ENCODE results near the gene TENT4A.

The TENT4A gene

GRCh38 chr5:6728795-6729183 is 15.6 kb downstream of the TENT4A start:
- intact Hi-C loops (cut with DNase I; ENCODE audit: low total_unique reads), result no loop called here
- H3K9me3 ChIP-seq, result no peaks in the 10 kb centered on the region
- peaks cover 0 to 92% (median 51%) of the 10 kb centered on the region in 4 donors for H3K4me1 ChIP-seq
- no peak for DNase-seq
- H3K27me3 ChIP-seq, result no peaks in the 10 kb centered on the region
- no peak overlapping the region for H3K27ac ChIP-seq
- H3K4me3 ChIP-seq, result no peak overlapping the region
- no peaks in the 10 kb centered on the region for H3K36me3 ChIP-seq
- TF ChIP-seq CTCF (IDR thresholded peaks at IDR 0.05), result no peak

DNA sequence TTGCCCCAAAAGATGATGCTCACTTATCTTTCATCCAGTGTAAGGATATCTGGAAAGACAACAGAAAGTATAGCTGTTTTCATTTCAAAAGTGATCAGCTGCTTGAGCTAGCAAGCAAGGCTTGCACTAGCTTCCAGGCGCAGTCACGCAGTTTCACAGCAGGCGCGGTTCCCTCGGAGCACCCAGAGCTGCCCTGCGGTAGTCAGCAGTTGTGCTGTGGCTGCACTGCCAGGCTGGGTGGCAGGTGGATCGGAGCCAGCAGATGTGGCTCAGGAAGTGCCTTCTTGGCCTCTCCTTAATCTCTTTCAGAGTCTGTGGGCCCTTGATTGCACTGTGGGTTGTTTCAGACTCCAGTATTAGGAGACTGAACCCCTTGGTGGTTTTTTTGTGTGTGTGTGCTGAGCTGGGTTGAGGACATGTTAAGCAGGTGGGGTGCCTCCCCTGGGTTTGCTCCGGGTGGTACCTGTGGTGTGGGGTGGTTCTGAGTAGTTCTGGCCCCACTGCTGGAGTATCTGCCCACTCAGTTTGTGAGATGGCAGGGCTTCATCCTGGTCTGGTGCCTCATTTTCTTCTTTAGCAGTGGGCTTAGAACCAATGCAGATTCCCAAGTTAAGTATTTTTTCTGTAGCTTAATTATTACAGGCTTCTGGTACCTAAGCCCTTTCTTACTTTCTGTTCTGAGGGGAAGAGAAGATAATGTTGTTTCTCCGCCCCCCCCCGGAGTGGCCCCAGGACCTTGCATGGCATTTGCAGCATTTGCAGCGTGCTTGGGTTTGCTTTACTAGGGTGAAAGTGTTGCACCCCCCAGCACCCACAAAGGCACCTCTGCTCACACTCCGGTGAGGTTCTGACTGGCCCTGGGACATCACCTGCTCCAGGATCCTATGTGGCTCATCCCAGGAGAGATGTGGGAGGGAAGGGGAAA is 16.4 kb downstream of the TENT4A start:
- DNase-seq, result peak in 1 of 2 donors; percentile 67
- H3K36me3 ChIP-seq, result no peaks in the 10 kb centered on the region
- H3K9me3 ChIP-seq, result no peaks in the 10 kb centered on the region
- TF ChIP-seq CTCF (IDR thresholded peaks at IDR 0.05), result no peak
- no peak overlapping the region for H3K4me3 ChIP-seq
- intact Hi-C loops (cut with DNase I; ENCODE audit: low total_unique reads), result no loop called here
- H3K27me3 ChIP-seq, result no peaks in the 10 kb centered on the region
- peaks cover 0 to 96% (median 57%) of the 10 kb centered on the region in 4 donors for H3K4me1 ChIP-seq
- no peak overlapping the region for H3K27ac ChIP-seq

GRCh38 chr5:6730407-6730806 is 17.2 kb downstream of the TENT4A start:
- DNase-seq, result peak in 1 of 2 donors; percentile 28
- Histone ChIP-seq H3K4me3 (no peak overlapping the region), H3K36me3 (no peaks in the 10 kb centered on the region), H3K9me3 (no peaks in the 10 kb centered on the region), H3K27ac (no peak overlapping the region), H3K4me1 (peaks cover 0 to 96% (median 58%) of the 10 kb centered on the region in 4 donors), H3K27me3 (no peaks in the 10 kb centered on the region)
- TF ChIP-seq CTCF (IDR thresholded peaks at IDR 0.05), result no peak
- intact Hi-C loops (cut with DNase I; ENCODE audit: low total_unique reads), result no loop called here

DNA sequence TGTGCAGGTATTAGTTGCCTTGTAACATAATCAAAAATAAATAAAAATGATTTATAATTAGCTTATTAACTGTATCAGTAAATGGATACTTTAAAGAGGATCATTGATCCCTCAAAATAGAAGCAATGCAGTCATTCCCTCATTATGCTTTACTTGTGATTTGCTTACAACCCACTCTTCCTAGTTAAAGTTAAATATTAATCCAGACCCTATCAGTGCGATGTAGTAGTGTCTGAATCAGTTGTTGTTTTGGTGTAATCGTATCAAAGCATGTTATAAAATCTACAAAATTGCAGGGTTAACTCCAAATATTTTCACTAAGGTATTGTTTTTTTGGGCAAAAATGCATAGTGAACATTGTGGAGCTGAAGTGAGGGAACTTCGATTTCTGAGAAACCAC is 17.6 kb downstream of the TENT4A start:
- Histone ChIP-seq H3K36me3 (no peaks in the 10 kb centered on the region), H3K4me3 (no peak overlapping the region), H3K4me1 (peaks cover 0 to 93% (median 57%) of the 10 kb centered on the region in 4 donors), H3K27me3 (no peaks in the 10 kb centered on the region), H3K27ac (no peak overlapping the region), H3K9me3 (no peaks in the 10 kb centered on the region)
- TF ChIP-seq CTCF (IDR thresholded peaks at IDR 0.05), result no peak
- DNase-seq, result no peak
- intact Hi-C loops (cut with DNase I; ENCODE audit: low total_unique reads), result no loop called here

GRCh38 chr5:6731465-6732237 is 18.4 kb downstream of the TENT4A start:
- no peaks in the 10 kb centered on the region for H3K9me3 ChIP-seq
- H3K4me3 ChIP-seq, result no peak overlapping the region
- intact Hi-C loops (cut with DNase I; ENCODE audit: low total_unique reads), result no loop called here
- no peak for DNase-seq
- H3K27ac ChIP-seq, result peak overlapping the region; percentile 50 to 66
- no peaks in the 10 kb centered on the region for H3K36me3 ChIP-seq
- peaks cover 0 to 85% (median 53%) of the 10 kb centered on the region in 4 donors for H3K4me1 ChIP-seq
- H3K27me3 ChIP-seq, result no peaks in the 10 kb centered on the region
- no peak for TF ChIP-seq CTCF (IDR thresholded peaks at IDR 0.05)
